Neural cell (in vitro differentiated cells): Measurements from ENCODE around the gene GTF3C2. TPM values are rescaled to one million over a fixed set of nuclear protein-coding genes. Genes with fewer than 3 reads are reported as not detected.

ENCODE experiments used
- H2AFZ ChIP-seq: fragments of 200-600, 300-800 bp; sonication (generic), shearing (Covaris generic); 2 replicates; pipeline ENCODE4 v1.6.0; 2014; ENCODE audit warnings: low read depth, mild to moderate bottlenecking, antibody characterized with exemption, low read length, moderate library complexity
- H3F3A ChIP-seq: fragments of 200-600 bp; shearing (Covaris generic); 2 replicates; pipeline ENCODE4 v1.6.1; 2016; ENCODE audit warnings: mild to moderate bottlenecking, moderate library complexity, mixed read lengths, antibody characterized with exemption, low read length; ENCODE audit not compliant: insufficient read depth, poor library complexity, severe bottlenecking
- H3K27ac ChIP-seq: fragments of 200-600, 300-800 bp; sonication (generic), shearing (Covaris generic); 2 replicates; pipeline ENCODE4 v1.5.1; 2014; ENCODE audit warnings: mild to moderate bottlenecking, low read length, moderate library complexity
- H3K27me3 ChIP-seq: fragments of 300-800, 200-600 bp; sonication (generic), shearing (Covaris generic); 2 replicates; pipeline ENCODE4 v1.6.0; 2014; ENCODE audit warnings: mild to moderate bottlenecking, low read depth, low read length, moderate library complexity; ENCODE audit not compliant: insufficient read depth
- H3K36me3 ChIP-seq: fragments of 300-800, 200-600 bp; sonication (generic), shearing (Covaris generic); 2 replicates; pipeline ENCODE4 v1.5.1; 2014; ENCODE audit warnings: mild to moderate bottlenecking, antibody characterized with exemption, low read length, moderate library complexity; ENCODE audit not compliant: insufficient read depth
- H3K4me2 ChIP-seq: fragments of 300-800, 200-600 bp; sonication (generic), shearing (Covaris generic); 2 replicates; pipeline ENCODE4 v1.6.0; 2014; ENCODE audit warnings: mild to moderate bottlenecking, low read length
- H3K4me3 ChIP-seq: fragments of 300-800, 200-600 bp; sonication (generic), shearing (Covaris generic); 2 replicates; pipeline ENCODE4 v1.5.1; 2014; ENCODE audit warnings: mild to moderate bottlenecking, low read length, moderate library complexity
- H3K79me2 ChIP-seq: fragments of 200-600 bp; shearing (Covaris generic); replicated peaks from 2 replicates; pipeline ENCODE4 v1.6.0; 2014; ENCODE audit warnings: mild to moderate bottlenecking, low read length, moderate library complexity; ENCODE audit not compliant: insufficient read depth
- H3K9ac ChIP-seq: fragments of 300-800, 200-600 bp; sonication (generic), shearing (Covaris generic); 2 replicates; pipeline ENCODE4 v1.6.1; 2016; ENCODE audit warnings: mild to moderate bottlenecking, low read length, mixed read lengths
- H3K9me2 ChIP-seq: fragments of 200-600 bp; shearing (Covaris generic); 2 replicates; pipeline ENCODE4 v1.6.1; 2016; ENCODE audit warnings: mild to moderate bottlenecking, low read length, mixed read lengths; ENCODE audit not compliant: insufficient read depth
- H3K9me3 ChIP-seq: fragments of 200-600, 300-800 bp; sonication (generic), shearing (Covaris generic); 2 replicates; pipeline ENCODE4 v1.6.1; 2016; ENCODE audit warnings: mild to moderate bottlenecking, mixed run types, low read length, moderate library complexity, mixed read lengths
- H4K20me1 ChIP-seq: fragments of 200-600 bp; shearing (Covaris generic); 2 replicates; pipeline ENCODE4 v1.6.1; 2016; ENCODE audit warnings: mild to moderate bottlenecking, mixed run types; ENCODE audit not compliant: insufficient read depth
- CTCF ChIP-seq: fragments of 450-650 bp; IDR thresholded peaks from 2 replicates; pipeline ENCODE4 v1.5.1; 2014; ENCODE audit warnings: antibody characterized with exemption, mild to moderate bottlenecking, moderate library complexity; ENCODE audit not compliant: poor library complexity, severe bottlenecking
- EP300 ChIP-seq: fragments of 450-650 bp; conservative IDR thresholded peaks from 2 replicates; pipeline ENCODE4 v1.6.1; 2014; ENCODE audit warnings: antibody characterized with exemption, mild to moderate bottlenecking, moderate library complexity; ENCODE audit not compliant: poor library complexity, severe bottlenecking
- EZH2 ChIP-seq: fragments of 200-600, 300-800 bp; shearing (Covaris generic), sonication (generic); IDR thresholded peaks from 2 replicates; pipeline ENCODE4 v1.6.1; 2014; ENCODE audit warnings: antibody characterized with exemption, low read length, borderline replicate concordance, mild to moderate bottlenecking; ENCODE audit not compliant: insufficient read depth, poor library complexity, severe bottlenecking
- MXI1 ChIP-seq: fragments of 450-650 bp; conservative IDR thresholded peaks from 2 replicates; pipeline ENCODE4 v1.6.1; 2014; ENCODE audit warnings: antibody characterized with exemption, mild to moderate bottlenecking; ENCODE audit not compliant: poor library complexity, severe bottlenecking
- POLR2AphosphoS5 ChIP-seq: IDR thresholded peaks from 2 replicates; pipeline ENCODE4 v1.6.1; 2012
- RAD21 ChIP-seq: fragments of 450-650 bp; conservative IDR thresholded peaks from 2 replicates; pipeline ENCODE4 v1.6.1; 2014; ENCODE audit warnings: antibody characterized with exemption, mild to moderate bottlenecking, moderate library complexity
- REST ChIP-seq: IDR thresholded peaks from 2 replicates; pipeline ENCODE4 v1.6.1; 2012; ENCODE audit warnings: borderline replicate concordance
- SMC3 ChIP-seq: fragments of 450-650 bp; conservative IDR thresholded peaks from 2 replicates; pipeline ENCODE4 v1.6.1; 2014; ENCODE audit warnings: antibody characterized with exemption, mild to moderate bottlenecking, moderate library complexity; ENCODE audit not compliant: poor library complexity
- TAF1 ChIP-seq: IDR thresholded peaks from 2 replicates; pipeline ENCODE4 v1.6.1; 2012; ENCODE audit warnings: low read depth
- polyA plus RNA-seq: library from polyadenylated mRNA; depleted of rRNA; stranded (reverse); fragments of >200 nt; gene quantifications from 2 replicates; pipeline ENCODE4 v1.2.3, GENCODE V29; 2014

The GTF3C2 gene
- polyA plus RNA-seq, 1 donor from 2014 or later, result 27.8 TPM

- Histone ChIP-seq H3K4me3 (peak overlapping the region; percentile 40), H3K9me2 (no peaks in the 10 kb centered on the region), H4K20me1 (no peaks in the 10 kb centered on the region), H3K4me2 (no peak overlapping the region), H3K27me3 (peaks cover 48% of the 10 kb centered on the region), H3K79me2 (no peaks in the 10 kb centered on the region), H3F3A (no peaks in the 10 kb centered on the region), H3K27ac (no peak overlapping the region), H3K36me3 (no peaks in the 10 kb centered on the region), H2AFZ (no peak overlapping the region), H3K9me3 (no peaks in the 10 kb centered on the region), H3K9ac (no peak overlapping the region)
- TF ChIP-seq EZH2 (no peak), CTCF (no peak), EP300 (no peak), SMC3 (no peak), REST (no peak), RAD21 (no peak), MXI1 (no peak), TAF1 (no peak)
Observed at GRCh38 chr2:27307287-27307544, 49.3 kb downstream of the GTF3C2 start.

GRCh38 chr2:27306573-27307286 lies 49.8 kb downstream of the GTF3C2 start:
- no peaks in the 10 kb centered on the region for H3K9me2 ChIP-seq
- H3K9ac ChIP-seq, result no peak overlapping the region
- H3F3A ChIP-seq, result no peaks in the 10 kb centered on the region
- peak overlapping the region; percentile 40 for H3K4me3 ChIP-seq
- no peaks in the 10 kb centered on the region for H3K79me2 ChIP-seq
- H3K4me2 ChIP-seq, result no peak overlapping the region
- no peaks in the 10 kb centered on the region for H4K20me1 ChIP-seq
- H3K27ac ChIP-seq, result no peak overlapping the region
- H3K9me3 ChIP-seq, result no peaks in the 10 kb centered on the region
- TF ChIP-seq EZH2, result peak; percentile 87
- TF ChIP-seq POLR2AphosphoS5, result no peak
- TF ChIP-seq MXI1, result no peak
- no peak for TF ChIP-seq TAF1
- no peak for TF ChIP-seq CTCF
- no peaks in the 10 kb centered on the region for H3K36me3 ChIP-seq
- peaks cover 48% of the 10 kb centered on the region for H3K27me3 ChIP-seq
- no peak overlapping the region for H2AFZ ChIP-seq
